WI38 (cell line): ENCODE results near the gene RBPJ.

Experiments used
- H3K4me3 ChIP-seq: 2 replicates; pipeline ENCODE4 v1.5.1; 2011; ENCODE audit warnings: low read depth, mild to moderate bottlenecking, control low read depth, low read length
- CTCF ChIP-seq: IDR thresholded peaks from 2 replicates; pipeline ENCODE4 v1.5.1; 2012; ENCODE audit warnings: low read depth, mild to moderate bottlenecking, control low read depth, low read length

The RBPJ gene

GRCh38 chr4:26466578-26467270, 145.9 kb downstream of the RBPJ start:
- H3K4me3 ChIP-seq = no peak overlapping the region
- TF ChIP-seq CTCF = no peak

- H3K4me3 ChIP-seq = no peak overlapping the region
- TF ChIP-seq CTCF = no peak
Observed at GRCh38 chr4:26467724-26468123, 146.9 kb downstream of the RBPJ start.

- TF ChIP-seq CTCF = no peak
- no peak overlapping the region for H3K4me3 ChIP-seq
Observed at GRCh38 chr4:26468283-26468949, 147.6 kb downstream of the RBPJ start.

- H3K4me3 ChIP-seq = no peak overlapping the region
- TF ChIP-seq CTCF = no peak
Observed at GRCh38 chr4:26468977-26469376, 148.2 kb downstream of the RBPJ start.

GRCh38 chr4:26471890-26472289, 151.1 kb downstream of the RBPJ start:
- H3K4me3 ChIP-seq = no peak overlapping the region
- no peak for TF ChIP-seq CTCF

GRCh38 chr4:26473893-26474292, 153.1 kb downstream of the RBPJ start:
- TF ChIP-seq CTCF = no peak
- no peak overlapping the region for H3K4me3 ChIP-seq

GRCh38 chr4:26474551-26474950, 153.7 kb downstream of the RBPJ start:
- no peak overlapping the region for H3K4me3 ChIP-seq
- no peak for TF ChIP-seq CTCF
